SH-SY5Y (cell line): ENCODE measurements around the gene COL20A1.

Source experiments
- GATA2 ChIP-seq: IDR thresholded peaks from 2 replicates; pipeline ENCODE4 v1.6.1; 2011; ENCODE audit warnings: mild to moderate bottlenecking, low read depth, low read length
- GATA3 ChIP-seq: IDR thresholded peaks from 2 replicates; pipeline ENCODE4 v1.6.1; 2011; ENCODE audit warnings: low read depth, mild to moderate bottlenecking, low read length, moderate library complexity

GRCh38 chr20:63357921-63358905 lies 65.2 kb downstream of the COL20A1 start:
- no peak for TF ChIP-seq GATA2
- TF ChIP-seq GATA3, result no peak
